Measurements from ENCODE around the gene SDS.

- TF ChIP-seq POLR2A (IDR thresholded peaks at IDR 0.05) (no peak), CTCF (IDR thresholded peaks at IDR 0.05) (no peak)
Observed at GRCh38 chr12:113416091-113416754, 12.5 kb upstream of the SDS start.

All from vagina (tissue), 2 donors.